HL-60 (cell line): ENCODE data around the gene PCCA.

ENCODE experiments used
- DNase-seq, 2 experiments: peaks; one replicate each; pipeline ENCODE4 v3.0.0-alpha.2; 2010 to 2020; ENCODE audit warnings: low read depth in 1 of 2, low spot score in 1 of 2
- H3K27ac ChIP-seq: fragments of 250-450 bp; sonication (Bioruptor Pico); replicated peaks from 2 replicates; pipeline ENCODE4 v1.5.1; 2020; ENCODE audit warnings: mild to moderate bottlenecking, moderate library complexity
- H3K27me3 ChIP-seq: fragments of 250-450 bp; sonication (Bioruptor Pico); 2 replicates; pipeline ENCODE4 v1.5.1; 2021; ENCODE audit warnings: mild to moderate bottlenecking, moderate library complexity; ENCODE audit not compliant: insufficient read depth, poor library complexity, severe bottlenecking
- H3K4me3 ChIP-seq: replicated peaks from 2 replicates; pipeline ENCODE4 v1.5.1; 2011; ENCODE audit warnings: mild to moderate bottlenecking, control low read depth, low read length; ENCODE audit not compliant: insufficient read depth
- CTCF ChIP-seq: IDR thresholded peaks from one replicate; pipeline ENCODE4 v1.5.1; 2011; ENCODE audit warnings: low read length, control low read depth, inconsistent platforms; ENCODE audit not compliant: insufficient read depth
- GABPA ChIP-seq: IDR thresholded peaks from 2 replicates; pipeline ENCODE4 v1.6.1; 2012; ENCODE audit warnings: low read depth
- POLR2AphosphoS5 ChIP-seq: IDR thresholded peaks from 2 replicates; pipeline ENCODE4 v1.6.1; 2012; ENCODE audit warnings: low read depth
- REST ChIP-seq: IDR thresholded peaks from 2 replicates; pipeline ENCODE4 v1.6.1; 2012; ENCODE audit warnings: low read depth; ENCODE audit not compliant: insufficient replicate concordance
- SPI1 ChIP-seq: IDR thresholded peaks from 2 replicates; pipeline ENCODE4 v1.6.1; 2012; ENCODE audit warnings: low read depth, mild to moderate bottlenecking, borderline replicate concordance

Gene PCCA

GRCh38 chr13:100534147-100534843 is 445.4 kb downstream of the PCCA start:
- no peak overlapping the region for H3K4me3 ChIP-seq
- DNase-seq = no peak
- H3K27ac ChIP-seq = no peak overlapping the region
- TF ChIP-seq CTCF (no peak), REST (no peak), SPI1 (no peak), POLR2AphosphoS5 (no peak), GABPA (no peak)
- H3K27me3 ChIP-seq = no peaks in the 10 kb centered on the region

GRCh38 chr13:100534911-100535310 is 446.0 kb downstream of the PCCA start:
- no peaks in the 10 kb centered on the region for H3K27me3 ChIP-seq
- TF ChIP-seq SPI1 (no peak), POLR2AphosphoS5 (no peak), CTCF (no peak), REST (no peak), GABPA (no peak)
- no peak overlapping the region for H3K4me3 ChIP-seq
- DNase-seq = no peak
- no peak overlapping the region for H3K27ac ChIP-seq

GRCh38 chr13:100535426-100536135 is 446.7 kb downstream of the PCCA start:
- Histone ChIP-seq H3K27ac (no peak overlapping the region), H3K4me3 (no peak overlapping the region), H3K27me3 (no peaks in the 10 kb centered on the region)
- TF ChIP-seq POLR2AphosphoS5 (no peak), REST (no peak), CTCF (no peak), SPI1 (no peak), GABPA (no peak)
- DNase-seq = no peak
